ENCODE data around the gene GPN2.

- TF ChIP-seq CTCF (IDR thresholded peaks at IDR 0.05; ENCODE audit: borderline replicate concordance, extremely low read depth, low read length, poor library complexity, severe bottlenecking) = no peak
- no peak for TF ChIP-seq EZH2 (IDR thresholded peaks at IDR 0.05; ENCODE audit: borderline replicate concordance, low read depth, low read length, severe bottlenecking)
Observed at GRCh38 chr1:26858891-26859640, 31.0 kb downstream of the GPN2 start.
